Nephron progenitor cell (in vitro differentiated cells): ENCODE results near the gene TSPAN3.

ENCODE experiments used
- DNase-seq: peaks from one replicate; pipeline ENCODE4 v3.0.0; 2021
- H3K27ac Mint-ChIP-seq: 2 replicates; pipeline ENCODE4 v1.8.0; 2021; ENCODE audit warnings: mild to moderate bottlenecking, moderate library complexity, mixed read lengths
- H3K27me3 Mint-ChIP-seq: 2 replicates; pipeline ENCODE4 v1.8.0; 2021; ENCODE audit warnings: mild to moderate bottlenecking, low read depth, mixed read lengths; ENCODE audit not compliant: poor library complexity
- H3K36me3 Mint-ChIP-seq: 2 replicates; pipeline ENCODE4 v1.8.0; 2021; ENCODE audit warnings: low read depth, mixed read lengths
- H3K4me1 Mint-ChIP-seq: 2 replicates; pipeline ENCODE4 v1.8.0; 2021; ENCODE audit warnings: mixed read lengths
- H3K4me3 Mint-ChIP-seq: 2 replicates; pipeline ENCODE4 v1.8.0; 2021; ENCODE audit warnings: mild to moderate bottlenecking, moderate library complexity, mixed read lengths
- H3K9me3 Mint-ChIP-seq: 2 replicates; pipeline ENCODE4 v1.8.0; 2021; ENCODE audit warnings: mild to moderate bottlenecking, moderate library complexity, mixed read lengths
- CTCF ChIP-seq: fragments of 200-600 bp; sonication (generic); IDR thresholded peaks from 2 replicates; pipeline ENCODE4 v1.5.0; 2021; ENCODE audit warnings: antibody characterized with exemption

Gene TSPAN3

GRCh38 chr15:77010857-77011256 lies 60.1 kb downstream of the TSPAN3 start:
- no peaks in the 10 kb centered on the region for H3K9me3 Mint-ChIP-seq
- peaks cover 7% of the 10 kb centered on the region for H3K27me3 Mint-ChIP-seq
- H3K4me3 Mint-ChIP-seq = no peak overlapping the region
- no peaks in the 10 kb centered on the region for H3K36me3 Mint-ChIP-seq
- DNase-seq = no peak
- TF ChIP-seq CTCF = no peak
- peaks cover 10% of the 10 kb centered on the region for H3K4me1 Mint-ChIP-seq
- H3K27ac Mint-ChIP-seq = peak overlapping the region; percentile 10

DNA sequence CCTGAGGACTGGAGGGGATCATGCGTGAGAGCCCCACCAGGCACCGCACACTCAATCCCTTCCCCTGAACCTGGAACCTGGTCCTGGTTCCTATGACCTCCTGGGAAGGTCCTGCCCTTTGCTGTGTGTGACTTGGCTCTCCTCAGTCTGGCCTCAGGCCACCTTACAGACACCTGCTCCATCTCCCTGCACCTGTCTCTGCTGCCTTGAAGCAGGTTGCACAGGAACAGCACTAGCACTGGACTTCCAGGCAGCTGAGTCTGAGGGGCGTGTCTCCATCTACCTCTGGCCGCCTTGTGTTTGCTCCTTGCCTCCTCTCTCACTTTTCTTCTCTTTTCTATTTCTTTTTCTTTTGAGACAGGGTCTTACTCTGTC lies 60.6 kb downstream of the TSPAN3 start:
- Mint-ChIP-seq H3K9me3 (no peaks in the 10 kb centered on the region), H3K36me3 (no peaks in the 10 kb centered on the region), H3K27ac (peak overlapping the region; percentile 10), H3K4me3 (no peak overlapping the region), H3K27me3 (peaks cover 7% of the 10 kb centered on the region), H3K4me1 (peaks cover 4% of the 10 kb centered on the region)
- no peak for DNase-seq
- TF ChIP-seq CTCF = no peak

GRCh38 chr15:77009646-77010311 lies 61.1 kb downstream of the TSPAN3 start:
- no peak for TF ChIP-seq CTCF
- no peak overlapping the region for H3K4me3 Mint-ChIP-seq
- H3K9me3 Mint-ChIP-seq = no peaks in the 10 kb centered on the region
- no peak overlapping the region for H3K27ac Mint-ChIP-seq
- peaks cover 7% of the 10 kb centered on the region for H3K27me3 Mint-ChIP-seq
- no peaks in the 10 kb centered on the region for H3K36me3 Mint-ChIP-seq
- DNase-seq = no peak
- no peaks in the 10 kb centered on the region for H3K4me1 Mint-ChIP-seq

DNA sequence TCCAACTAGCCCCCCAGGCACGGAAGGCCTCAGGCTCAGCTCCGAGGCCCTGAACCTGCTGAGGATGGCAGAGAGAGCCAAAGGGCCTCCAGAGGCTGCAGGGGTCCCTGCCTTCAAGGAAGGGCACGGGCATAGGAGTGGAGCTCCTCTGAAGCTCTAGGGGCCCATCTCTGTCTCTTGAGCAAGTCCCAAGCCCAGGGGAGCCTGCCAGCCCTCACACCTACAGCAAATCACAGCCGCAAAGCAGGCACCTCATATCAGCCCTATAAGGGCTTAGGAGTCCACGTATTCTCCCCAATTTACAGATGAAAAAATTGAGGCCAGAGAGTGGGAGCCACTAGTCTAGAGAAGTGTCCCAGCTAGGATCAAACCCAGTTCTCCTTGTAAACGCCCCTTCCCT lies 61.7 kb downstream of the TSPAN3 start:
- Mint-ChIP-seq H3K27ac (no peak overlapping the region), H3K4me3 (no peak overlapping the region), H3K4me1 (no peaks in the 10 kb centered on the region), H3K27me3 (peaks cover 7% of the 10 kb centered on the region), H3K36me3 (no peaks in the 10 kb centered on the region), H3K9me3 (peaks cover 2% of the 10 kb centered on the region)
- DNase-seq = no peak
- TF ChIP-seq CTCF = no peak

- H3K27ac Mint-ChIP-seq = no peak overlapping the region
- no peak overlapping the region for H3K4me3 Mint-ChIP-seq
- peaks cover 4% of the 10 kb centered on the region for H3K9me3 Mint-ChIP-seq
- peaks cover 5% of the 10 kb centered on the region for H3K4me1 Mint-ChIP-seq
- peaks cover 6% of the 10 kb centered on the region for H3K27me3 Mint-ChIP-seq
- DNase-seq = no peak
- TF ChIP-seq CTCF = no peak
- H3K36me3 Mint-ChIP-seq = no peaks in the 10 kb centered on the region
Observed at GRCh38 chr15:77004189-77004588, 66.7 kb downstream of the TSPAN3 start.
